ENCODE results near the gene TECPR2. TPM values are rescaled to one million over a fixed set of nuclear protein-coding genes. Genes with fewer than 3 reads are reported as not detected.

TECPR2 gene
- total and polyA plus RNA-seq, 4 donors = 2.0 to 12.6 (median 5.2) TPM

- WGBS = 95% methylated on average over 2 of the region's 2 CpGs
- H3K27ac ChIP-seq (ENCODE audit: low read depth in 1 of 2, low read length in 2 of 2) = no peak overlapping the region
- H3K36me3 ChIP-seq (ENCODE audit: control insufficient read depth in 4 of 4, insufficient read depth in 3 of 4, low read depth in 1 of 4, low read length in 3 of 4) = no peaks in the 10 kb centered on the region
- no peak for DNase-seq (ENCODE audit: low spot score)
- H3K4me1 ChIP-seq (ENCODE audit: control insufficient read depth in 4 of 4, insufficient read depth in 4 of 4, low read length in 3 of 4) = no peaks in the 10 kb centered on the region
- no peaks in the 10 kb centered on the region for H3K27me3 ChIP-seq (ENCODE audit: control insufficient read depth in 4 of 4, insufficient read depth in 4 of 4, low read length in 3 of 4)
- TF ChIP-seq, protein P1, sequence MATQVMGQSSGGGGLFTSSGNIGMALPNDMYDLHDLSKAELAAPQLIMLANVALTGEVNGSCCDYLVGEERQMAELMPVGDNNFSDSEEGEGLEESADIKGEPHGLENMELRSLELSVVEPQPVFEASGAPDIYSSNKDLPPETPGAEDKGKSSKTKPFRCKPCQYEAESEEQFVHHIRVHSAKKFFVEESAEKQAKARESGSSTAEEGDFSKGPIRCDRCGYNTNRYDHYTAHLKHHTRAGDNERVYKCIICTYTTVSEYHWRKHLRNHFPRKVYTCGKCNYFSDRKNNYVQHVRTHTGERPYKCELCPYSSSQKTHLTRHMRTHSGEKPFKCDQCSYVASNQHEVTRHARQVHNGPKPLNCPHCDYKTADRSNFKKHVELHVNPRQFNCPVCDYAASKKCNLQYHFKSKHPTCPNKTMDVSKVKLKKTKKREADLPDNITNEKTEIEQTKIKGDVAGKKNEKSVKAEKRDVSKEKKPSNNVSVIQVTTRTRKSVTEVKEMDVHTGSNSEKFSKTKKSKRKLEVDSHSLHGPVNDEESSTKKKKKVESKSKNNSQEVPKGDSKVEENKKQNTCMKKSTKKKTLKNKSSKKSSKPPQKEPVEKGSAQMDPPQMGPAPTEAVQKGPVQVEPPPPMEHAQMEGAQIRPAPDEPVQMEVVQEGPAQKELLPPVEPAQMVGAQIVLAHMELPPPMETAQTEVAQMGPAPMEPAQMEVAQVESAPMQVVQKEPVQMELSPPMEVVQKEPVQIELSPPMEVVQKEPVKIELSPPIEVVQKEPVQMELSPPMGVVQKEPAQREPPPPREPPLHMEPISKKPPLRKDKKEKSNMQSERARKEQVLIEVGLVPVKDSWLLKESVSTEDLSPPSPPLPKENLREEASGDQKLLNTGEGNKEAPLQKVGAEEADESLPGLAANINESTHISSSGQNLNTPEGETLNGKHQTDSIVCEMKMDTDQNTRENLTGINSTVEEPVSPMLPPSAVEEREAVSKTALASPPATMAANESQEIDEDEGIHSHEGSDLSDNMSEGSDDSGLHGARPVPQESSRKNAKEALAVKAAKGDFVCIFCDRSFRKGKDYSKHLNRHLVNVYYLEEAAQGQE (IDR thresholded peaks at IDR 0.05) = no peak
- TF ChIP-seq JUND (IDR thresholded peaks at IDR 0.05) (no peak), ZBTB33 (IDR thresholded peaks at IDR 0.05) (no peak), EGR1 (IDR thresholded peaks at IDR 0.05; ENCODE audit: low read depth in 2 of 2) (no peak)
- no peak overlapping the region for H3K4me3 ChIP-seq (ENCODE audit: low read depth in 1 of 3, low read length in 3 of 3)
- H3K9ac ChIP-seq (ENCODE audit: low read depth in 1 of 2, low read length in 2 of 2) = no peak overlapping the region
- H3K9me3 ChIP-seq (ENCODE audit: control insufficient read depth in 4 of 4, low read length in 3 of 4) = no peaks in the 10 kb centered on the region
These were observed 26.5 kb downstream of the TECPR2 start for GRCh38 chr14:102389246-102389645.

DNA sequence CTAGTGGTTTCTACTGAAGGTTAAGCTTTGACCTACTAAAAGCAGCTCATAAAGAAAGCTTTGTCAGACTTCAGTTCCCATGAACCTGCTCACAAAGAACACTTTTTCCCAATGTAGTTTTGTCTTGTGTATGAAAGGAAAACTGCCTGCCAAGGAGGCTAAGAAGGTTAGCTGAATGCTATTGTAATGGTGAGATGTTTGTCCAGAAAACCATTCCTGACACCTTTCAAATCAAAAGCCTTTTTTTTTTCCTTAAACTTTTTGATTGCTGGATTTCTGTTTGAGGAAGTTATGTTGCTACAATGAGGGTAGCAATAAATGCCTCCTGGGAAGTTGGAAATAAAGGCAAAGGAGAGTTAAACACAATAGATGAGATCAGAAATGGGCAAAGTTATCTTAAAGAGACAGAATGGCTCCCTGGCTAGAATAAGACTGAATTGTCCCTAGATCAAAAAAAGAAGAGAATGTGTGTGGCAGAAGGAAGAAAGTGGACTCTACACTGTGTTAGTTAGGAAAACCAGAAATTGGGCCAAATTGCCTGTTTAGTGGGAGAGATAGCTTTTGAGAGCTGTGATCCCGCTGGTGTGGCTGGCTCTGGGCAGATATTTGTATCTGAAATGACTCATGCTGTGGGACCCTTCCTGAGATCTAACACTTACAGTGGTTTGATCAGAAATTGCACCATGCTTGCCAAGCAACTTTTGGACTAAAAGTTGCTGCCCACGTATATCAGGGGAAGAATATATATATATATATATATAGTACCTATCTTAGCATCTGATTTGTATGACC, 27.5 kb downstream of the TECPR2 start:
- no peak for DNase-seq (ENCODE audit: low spot score)
- H3K36me3 ChIP-seq (ENCODE audit: control insufficient read depth in 4 of 4, insufficient read depth in 3 of 4, low read depth in 1 of 4, low read length in 3 of 4) = peaks cover 0 to 2% (median 0%) of the 10 kb centered on the region in 4 donors
- no peak overlapping the region for H3K27ac ChIP-seq (ENCODE audit: low read depth in 1 of 2, low read length in 2 of 2)
- no peak overlapping the region for H3K4me3 ChIP-seq (ENCODE audit: low read depth in 1 of 3, low read length in 3 of 3)
- H3K4me1 ChIP-seq (ENCODE audit: control insufficient read depth in 4 of 4, insufficient read depth in 4 of 4, low read length in 3 of 4) = no peaks in the 10 kb centered on the region
- H3K27me3 ChIP-seq (ENCODE audit: control insufficient read depth in 4 of 4, insufficient read depth in 4 of 4, low read length in 3 of 4) = no peaks in the 10 kb centered on the region
- 79% methylated on average over 2 of the region's 2 CpGs for WGBS
- TF ChIP-seq FOXA1 (IDR thresholded peaks at IDR 0.05) (no peak), YY1 (IDR thresholded peaks at IDR 0.05) (no peak), NR2F2 (IDR thresholded peaks at IDR 0.05) (no peak)
- H3K9me3 ChIP-seq (ENCODE audit: control insufficient read depth in 4 of 4, low read length in 3 of 4) = no peaks in the 10 kb centered on the region
- H3K9ac ChIP-seq (ENCODE audit: low read depth in 1 of 2, low read length in 2 of 2) = no peak overlapping the region

GRCh38 chr14:102392506-102392905, 29.8 kb downstream of the TECPR2 start:
- Histone ChIP-seq H3K27me3 (ENCODE audit: control insufficient read depth in 4 of 4, insufficient read depth in 4 of 4, low read length in 3 of 4) (no peaks in the 10 kb centered on the region), H3K27ac (ENCODE audit: low read depth in 1 of 2, low read length in 2 of 2) (no peak overlapping the region), H3K9me3 (ENCODE audit: control insufficient read depth in 4 of 4, low read length in 3 of 4) (no peaks in the 10 kb centered on the region), H3K36me3 (ENCODE audit: control insufficient read depth in 4 of 4, insufficient read depth in 3 of 4, low read depth in 1 of 4, low read length in 3 of 4) (peaks cover 0 to 5% (median under 1%) of the 10 kb centered on the region in 4 donors), H3K4me3 (ENCODE audit: low read depth in 1 of 3, low read length in 3 of 3) (no peak overlapping the region), H3K9ac (ENCODE audit: low read depth in 1 of 2, low read length in 2 of 2) (no peak overlapping the region), H3K4me1 (ENCODE audit: control insufficient read depth in 4 of 4, insufficient read depth in 4 of 4, low read length in 3 of 4) (no peaks in the 10 kb centered on the region)
- 84% methylated on average over 4 of the region's 4 CpGs for WGBS
- TF ChIP-seq YY1 (IDR thresholded peaks at IDR 0.05) (no peak), HNF4A (conservative IDR thresholded peaks at IDR 0.05) (no peak), GABPA (IDR thresholded peaks at IDR 0.05 in 1 of 2, conservative IDR thresholded peaks at IDR 0.05 in 1 of 2) (no peak)
- no peak for DNase-seq (ENCODE audit: low spot score)
